Loucy (cell line): ENCODE data around the gene SLC5A12.

Source experiments
- H2AFZ ChIP-seq: fragments of 200-600 bp; sonication (generic); 2 replicates; pipeline ENCODE4 v1.6.0; 2016; ENCODE audit warnings: antibody characterized with exemption, mild to moderate bottlenecking, low read length, moderate library complexity
- H3F3A ChIP-seq: fragments of 200-600 bp; 2 replicates; pipeline ENCODE4 v1.6.0; 2016; ENCODE audit warnings: antibody characterized with exemption, low read depth, mild to moderate bottlenecking
- H3K27me3 ChIP-seq: fragments of 200-600 bp; sonication (generic); 2 replicates; pipeline ENCODE4 v1.6.1; 2014; ENCODE audit warnings: low read length, mild to moderate bottlenecking; ENCODE audit not compliant: insufficient read depth, poor library complexity, severe bottlenecking
- H3K36me3 ChIP-seq: fragments of 200-600 bp; sonication (generic); 2 replicates; pipeline ENCODE4 v1.6.1; 2016; ENCODE audit warnings: low read length; ENCODE audit not compliant: insufficient read depth
- H3K4me1 ChIP-seq: fragments of 200-600 bp; sonication (generic); 2 replicates; pipeline ENCODE4 v1.5.1; 2014; ENCODE audit warnings: low read length, mild to moderate bottlenecking; ENCODE audit not compliant: insufficient read depth, poor library complexity, severe bottlenecking
- H3K4me2 ChIP-seq: fragments of 200-600 bp; sonication (generic); 2 replicates; pipeline ENCODE4 v1.6.0; 2014; ENCODE audit warnings: antibody characterized with exemption, low read length, low read depth, mild to moderate bottlenecking; ENCODE audit not compliant: poor library complexity, severe bottlenecking
- H3K4me3 ChIP-seq: fragments of 200-600 bp; sonication (generic); 2 replicates; pipeline ENCODE4 v1.5.1; 2014; ENCODE audit warnings: low read length, mild to moderate bottlenecking, mixed read lengths; ENCODE audit not compliant: poor library complexity, severe bottlenecking
- H3K79me2 ChIP-seq: fragments of 200-600 bp; sonication (generic); 2 replicates; pipeline ENCODE4 v1.6.1; 2014; ENCODE audit warnings: low read length; ENCODE audit not compliant: insufficient read depth
- H3K9ac ChIP-seq: fragments of 200-600 bp; sonication (generic); 2 replicates; pipeline ENCODE4 v1.6.0; 2014; ENCODE audit warnings: mild to moderate bottlenecking, low read depth, low read length, moderate library complexity; ENCODE audit not compliant: poor library complexity, severe bottlenecking
- H3K9me2 ChIP-seq: fragments of 200-600 bp; sonication (generic); replicated peaks from 2 replicates; pipeline ENCODE4 v1.6.1; 2016; ENCODE audit warnings: low read depth, low read length, mixed read lengths
- H3K9me3 ChIP-seq: fragments of 200-600 bp; sonication (generic); 2 replicates; pipeline ENCODE4 v1.6.1; 2014; ENCODE audit warnings: mild to moderate bottlenecking, antibody characterized with exemption, low read length, low read depth; ENCODE audit not compliant: insufficient read depth
- H4K20me1 ChIP-seq: fragments of 200-600 bp; sonication (generic); 2 replicates; pipeline ENCODE4 v1.6.0; 2014; ENCODE audit warnings: antibody characterized with exemption, low read length, mild to moderate bottlenecking; ENCODE audit not compliant: insufficient read depth, poor library complexity, severe bottlenecking
- CTCF ChIP-seq: fragments of 200-600 bp; sonication (generic); conservative IDR thresholded peaks from 2 replicates; pipeline ENCODE4 v1.5.1; 2014; ENCODE audit warnings: mild to moderate bottlenecking, antibody characterized with exemption, low read length
- EZH2phosphoT487 ChIP-seq: fragments of 200-600 bp; IDR thresholded peaks from 2 replicates; pipeline ENCODE4 v1.6.1; 2018; ENCODE audit warnings: antibody characterized with exemption, mild to moderate bottlenecking, moderate library complexity, borderline replicate concordance

SLC5A12 gene

GRCh38 chr11:26662916-26663315 lies 58.9 kb downstream of the SLC5A12 start:
- Histone ChIP-seq H3K36me3 (no peaks in the 10 kb centered on the region), H3K4me2 (no peak overlapping the region), H3K9me3 (no peaks in the 10 kb centered on the region), H3K27me3 (no peaks in the 10 kb centered on the region), H3F3A (no peaks in the 10 kb centered on the region), H3K79me2 (no peaks in the 10 kb centered on the region), H3K9me2 (no peaks in the 10 kb centered on the region), H2AFZ (no peak overlapping the region), H3K4me3 (no peak overlapping the region), H3K4me1 (no peaks in the 10 kb centered on the region), H4K20me1 (no peaks in the 10 kb centered on the region), H3K9ac (no peak overlapping the region)
- no peak for TF ChIP-seq CTCF
- TF ChIP-seq EZH2phosphoT487, result no peak

GRCh38 chr11:26655287-26655686 lies 66.6 kb downstream of the SLC5A12 start:
- no peak overlapping the region for H3K9ac ChIP-seq

GRCh38 chr11:26651916-26652315 lies 69.9 kb downstream of the SLC5A12 start:
- H3K9me3 ChIP-seq, result no peaks in the 10 kb centered on the region
- H3K9ac ChIP-seq, result no peak overlapping the region
- H2AFZ ChIP-seq, result peak overlapping the region; percentile 51
- no peaks in the 10 kb centered on the region for H3K79me2 ChIP-seq
- H3K9me2 ChIP-seq, result no peaks in the 10 kb centered on the region
- peak overlapping the region; percentile 47 for H3K4me2 ChIP-seq
- H4K20me1 ChIP-seq, result no peaks in the 10 kb centered on the region
- H3K27me3 ChIP-seq, result no peaks in the 10 kb centered on the region
- no peaks in the 10 kb centered on the region for H3K36me3 ChIP-seq
- H3F3A ChIP-seq, result no peaks in the 10 kb centered on the region
- H3K4me3 ChIP-seq, result peak overlapping the region; percentile 27
- no peaks in the 10 kb centered on the region for H3K4me1 ChIP-seq
- TF ChIP-seq EZH2phosphoT487 (no peak), CTCF (no peak)

More at GRCh38 chr11:26655287-26655686, 66.6 kb downstream of the SLC5A12 start:
- H3K4me3 ChIP-seq, result no peak overlapping the region
- H3K4me2 ChIP-seq, result no peak overlapping the region
- H3K9me2 ChIP-seq, result no peaks in the 10 kb centered on the region
- no peaks in the 10 kb centered on the region for H3K9me3 ChIP-seq
- TF ChIP-seq CTCF (no peak), EZH2phosphoT487 (no peak)
- H4K20me1 ChIP-seq, result no peaks in the 10 kb centered on the region
- no peaks in the 10 kb centered on the region for H3F3A ChIP-seq
- no peaks in the 10 kb centered on the region for H3K36me3 ChIP-seq
- no peaks in the 10 kb centered on the region for H3K27me3 ChIP-seq
- no peaks in the 10 kb centered on the region for H3K4me1 ChIP-seq
- no peak overlapping the region for H2AFZ ChIP-seq
- no peaks in the 10 kb centered on the region for H3K79me2 ChIP-seq
